Activated CD4-positive, alpha-beta T cell treated with anti-CD3 and anti-CD28 coated beads, Interleukin-2, Interleukin-6, amounts not matched to agents 100 ng/mL and 50 ng/mL, durations not matched to agents 16 hours and 8 hours (primary cell): ENCODE results near the gene RXFP2.

Experiments used
- DNase-seq: peaks from one replicate; pipeline ENCODE4 v3.0.0-alpha.2; 2020

Gene RXFP2, protein sequence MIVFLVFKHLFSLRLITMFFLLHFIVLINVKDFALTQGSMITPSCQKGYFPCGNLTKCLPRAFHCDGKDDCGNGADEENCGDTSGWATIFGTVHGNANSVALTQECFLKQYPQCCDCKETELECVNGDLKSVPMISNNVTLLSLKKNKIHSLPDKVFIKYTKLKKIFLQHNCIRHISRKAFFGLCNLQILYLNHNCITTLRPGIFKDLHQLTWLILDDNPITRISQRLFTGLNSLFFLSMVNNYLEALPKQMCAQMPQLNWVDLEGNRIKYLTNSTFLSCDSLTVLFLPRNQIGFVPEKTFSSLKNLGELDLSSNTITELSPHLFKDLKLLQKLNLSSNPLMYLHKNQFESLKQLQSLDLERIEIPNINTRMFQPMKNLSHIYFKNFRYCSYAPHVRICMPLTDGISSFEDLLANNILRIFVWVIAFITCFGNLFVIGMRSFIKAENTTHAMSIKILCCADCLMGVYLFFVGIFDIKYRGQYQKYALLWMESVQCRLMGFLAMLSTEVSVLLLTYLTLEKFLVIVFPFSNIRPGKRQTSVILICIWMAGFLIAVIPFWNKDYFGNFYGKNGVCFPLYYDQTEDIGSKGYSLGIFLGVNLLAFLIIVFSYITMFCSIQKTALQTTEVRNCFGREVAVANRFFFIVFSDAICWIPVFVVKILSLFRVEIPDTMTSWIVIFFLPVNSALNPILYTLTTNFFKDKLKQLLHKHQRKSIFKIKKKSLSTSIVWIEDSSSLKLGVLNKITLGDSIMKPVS

DNA sequence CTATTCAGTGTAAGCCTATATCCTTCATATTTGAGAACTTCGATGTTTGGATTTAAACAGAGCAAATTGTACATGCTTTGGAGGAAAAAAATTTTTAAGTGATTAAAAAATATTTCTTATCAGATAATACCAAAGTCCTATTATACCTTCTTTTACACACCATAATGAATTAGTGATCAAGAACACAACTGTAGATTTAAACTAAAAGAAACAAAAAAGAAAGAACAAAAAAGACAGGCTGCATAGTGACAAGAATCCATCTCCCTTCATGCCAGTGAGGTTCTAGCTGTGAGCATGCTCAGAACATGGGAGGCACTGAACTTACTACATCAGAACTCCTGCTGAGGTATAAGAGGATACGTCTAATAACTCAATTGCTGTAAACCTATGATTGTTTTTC, at the start of gene RXFP2:
TSS of gene RXFP2 (plus strand) at position 301 of the 400 bp plus-strand sequence. CDS start at position 388, 87 bp downstream.
- no peak for DNase-seq

DNA sequence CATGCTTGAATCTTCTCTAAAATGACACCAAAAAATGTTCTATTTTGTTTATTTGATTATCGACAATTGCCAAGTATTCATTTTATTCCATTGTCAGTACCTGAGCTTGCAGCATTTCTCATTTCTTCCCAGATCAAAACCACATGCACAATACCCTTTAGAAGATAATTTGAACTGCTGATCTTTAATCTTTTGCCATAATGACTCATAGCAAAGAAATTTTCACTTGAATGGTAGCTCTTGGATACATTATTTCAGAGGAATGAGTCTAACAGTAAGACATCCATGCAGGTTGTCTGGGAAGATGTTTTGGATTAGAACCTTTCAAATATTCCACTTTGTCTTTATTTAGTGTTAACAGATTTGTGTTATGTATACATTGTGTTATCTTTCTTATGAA, 42.0 kb upstream of the RXFP2 start:
- DNase-seq, result no peak

DNA sequence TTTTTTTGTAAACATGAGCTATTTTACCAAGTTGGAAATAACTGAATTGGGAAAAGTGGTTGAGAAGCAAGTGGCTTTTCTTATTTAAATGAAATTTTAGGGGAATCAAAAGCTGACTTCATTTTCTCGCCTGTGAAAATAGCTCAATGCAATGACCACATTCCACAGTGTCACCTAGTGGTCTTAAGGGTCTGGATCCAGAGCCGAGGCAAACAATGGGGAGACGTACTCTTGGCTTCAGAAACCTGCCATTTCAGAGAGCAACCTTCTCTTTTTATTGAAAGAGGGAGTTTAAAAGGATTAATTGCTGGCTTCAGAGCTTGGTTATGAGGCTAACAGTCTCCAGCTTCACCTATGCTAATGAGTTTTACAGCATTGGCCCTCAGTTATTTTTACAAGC, 39.7 kb upstream of the RXFP2 start:
- no peak for DNase-seq

DNA sequence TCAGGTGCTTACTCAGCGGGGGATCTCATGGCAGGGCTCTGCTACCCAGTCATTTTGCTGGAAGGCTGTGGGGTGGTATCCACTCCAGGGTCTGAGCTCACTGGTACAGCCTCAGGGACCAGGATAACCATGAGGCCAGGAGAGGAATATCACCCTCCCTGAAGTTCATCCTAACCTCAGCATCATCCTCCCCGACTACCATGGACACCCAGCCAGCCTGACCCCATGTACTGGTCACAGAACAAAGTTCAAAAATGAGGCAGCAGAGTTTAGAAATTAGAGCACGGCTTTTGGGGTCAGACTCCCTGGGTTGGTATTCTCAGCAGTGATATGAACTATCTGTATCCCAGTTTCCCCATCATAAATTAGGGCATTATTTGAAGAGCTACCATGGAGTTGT, 35.5 kb upstream of the RXFP2 start:
- DNase-seq, result no peak

DNA sequence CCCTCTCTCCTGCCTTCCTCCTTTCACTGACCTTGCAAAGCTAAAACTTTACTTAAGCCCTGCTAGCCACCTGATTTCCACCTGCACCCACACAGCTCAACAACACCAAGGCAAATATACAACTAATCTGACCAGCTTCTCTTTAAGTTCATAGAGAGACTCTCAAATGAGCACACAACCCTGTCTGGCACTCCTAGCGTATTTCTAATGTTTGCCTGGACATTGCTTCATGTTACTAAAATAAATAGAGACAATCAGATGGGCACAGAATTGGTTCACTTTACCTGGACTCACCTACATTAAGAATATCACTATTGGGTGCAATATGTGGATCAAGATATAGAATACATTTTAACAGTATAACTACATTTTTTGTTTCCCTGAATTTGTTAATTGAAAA, 33.2 kb upstream of the RXFP2 start:
- no peak for DNase-seq

DNA sequence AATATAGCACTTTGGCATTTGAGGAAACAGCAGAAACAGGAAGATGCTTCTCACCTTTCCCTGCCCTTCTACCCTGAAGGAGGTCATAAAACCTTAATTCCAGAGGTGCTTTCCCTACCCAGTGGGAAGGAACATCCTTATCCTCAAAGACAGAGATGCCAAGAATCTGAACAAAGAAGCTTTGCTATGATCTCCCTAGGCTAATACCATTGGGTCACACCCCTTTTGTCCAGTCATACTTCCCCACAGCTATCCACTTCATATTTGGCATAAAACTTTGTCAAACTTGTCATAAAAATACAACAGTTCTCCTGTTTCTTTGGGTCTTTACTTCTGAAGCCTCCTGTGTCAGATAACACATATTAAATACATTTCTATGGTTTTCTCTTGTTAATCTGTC, 21.7 kb upstream of the RXFP2 start:
- DNase-seq, result no peak

DNA sequence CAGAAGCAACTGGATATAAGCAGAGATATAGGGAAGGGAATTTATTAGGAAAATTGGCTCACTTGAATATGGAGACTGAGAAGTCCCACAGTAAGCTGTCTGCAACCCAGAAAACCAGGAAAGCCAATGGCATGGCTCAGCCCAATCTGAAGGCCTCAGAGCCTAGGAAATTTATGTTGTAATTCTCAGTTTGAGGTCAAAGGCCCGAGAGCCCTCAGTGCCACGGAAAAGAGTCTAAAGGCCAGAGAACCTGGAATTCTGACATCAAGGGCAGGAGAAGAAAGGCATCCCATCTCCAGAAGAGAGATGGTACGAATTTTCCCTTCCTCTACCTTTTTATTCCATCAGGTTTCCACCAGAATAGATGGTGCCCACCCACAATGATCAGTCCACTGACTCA, 20.1 kb upstream of the RXFP2 start:
- no peak for DNase-seq

DNA sequence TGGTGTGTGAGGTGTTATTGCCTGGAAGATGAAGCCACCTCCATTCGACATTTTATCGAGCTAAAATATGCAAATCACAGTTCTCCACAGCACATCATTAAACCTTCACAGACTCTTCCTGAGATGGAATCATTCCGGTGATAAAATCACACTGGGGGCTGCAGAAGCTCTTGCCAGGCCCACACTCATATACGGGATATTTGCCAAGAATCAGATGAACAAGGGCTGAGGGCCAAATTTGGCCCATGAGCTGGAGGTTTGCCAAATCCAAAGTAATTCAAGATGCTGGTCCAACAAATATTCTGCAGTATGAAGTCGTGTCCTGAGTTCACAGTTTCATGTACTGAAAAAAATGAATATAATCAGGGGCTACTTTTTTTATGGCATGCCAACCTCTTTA, 16.7 kb upstream of the RXFP2 start:
- no peak for DNase-seq

DNA sequence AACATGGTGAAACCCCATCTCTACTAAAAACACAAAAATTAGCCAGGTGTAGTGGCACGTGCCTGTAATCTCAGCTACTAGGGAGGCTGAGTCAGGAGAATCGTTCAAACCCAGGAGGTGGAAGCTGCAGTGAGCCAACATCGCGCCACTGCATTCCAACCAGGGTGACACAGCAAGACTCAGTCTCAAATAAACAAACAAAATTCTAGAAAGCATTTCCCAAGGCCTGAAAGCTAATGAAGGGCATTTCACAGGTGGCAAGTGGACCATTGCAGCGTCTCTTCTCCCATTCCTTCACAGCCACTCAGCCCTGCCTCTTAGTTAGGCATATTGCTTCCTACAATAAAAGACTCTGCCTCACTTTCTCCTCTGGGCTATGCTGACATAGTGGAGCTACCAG, 13.5 kb upstream of the RXFP2 start:
- DNase-seq, result no peak

DNA sequence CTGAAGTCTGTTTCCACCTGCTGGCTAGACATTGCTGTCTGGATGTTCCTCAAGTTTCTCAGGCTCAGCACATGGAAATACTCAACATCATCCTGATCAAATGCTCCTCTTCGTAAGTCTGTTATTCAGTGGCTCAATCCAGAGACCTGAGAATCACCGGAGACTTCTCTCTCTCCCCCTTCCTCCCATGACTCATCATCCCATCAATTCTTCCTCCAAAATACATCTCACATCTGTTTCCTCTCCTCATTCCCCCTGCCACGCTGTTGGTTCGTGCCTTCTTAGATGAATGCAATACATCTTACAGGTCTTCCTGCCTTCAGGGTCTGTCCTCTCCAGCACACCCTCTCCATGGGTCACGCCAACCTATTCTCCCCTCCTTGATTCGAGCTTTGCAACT, 7.4 kb upstream of the RXFP2 start:
- DNase-seq, result no peak

DNA sequence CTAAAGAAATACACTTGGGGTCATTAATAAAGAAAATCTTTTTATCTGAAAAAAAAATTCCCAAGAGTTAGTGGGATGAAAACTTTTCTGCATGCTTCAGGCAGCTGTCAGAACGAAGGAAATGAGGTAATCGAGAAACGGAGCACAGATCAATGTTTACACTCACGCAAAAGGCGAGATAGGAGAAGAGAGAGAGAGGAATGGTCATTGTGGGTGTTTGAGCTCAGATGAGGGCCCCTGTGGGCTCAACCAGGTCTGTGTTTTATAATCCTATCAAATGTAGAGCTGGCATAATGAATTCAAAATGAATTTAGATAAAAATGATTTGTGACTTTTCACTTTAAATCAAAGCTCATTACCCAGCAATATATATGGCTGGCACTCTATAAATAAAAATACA, 6.3 kb upstream of the RXFP2 start:
- no peak for DNase-seq

DNA sequence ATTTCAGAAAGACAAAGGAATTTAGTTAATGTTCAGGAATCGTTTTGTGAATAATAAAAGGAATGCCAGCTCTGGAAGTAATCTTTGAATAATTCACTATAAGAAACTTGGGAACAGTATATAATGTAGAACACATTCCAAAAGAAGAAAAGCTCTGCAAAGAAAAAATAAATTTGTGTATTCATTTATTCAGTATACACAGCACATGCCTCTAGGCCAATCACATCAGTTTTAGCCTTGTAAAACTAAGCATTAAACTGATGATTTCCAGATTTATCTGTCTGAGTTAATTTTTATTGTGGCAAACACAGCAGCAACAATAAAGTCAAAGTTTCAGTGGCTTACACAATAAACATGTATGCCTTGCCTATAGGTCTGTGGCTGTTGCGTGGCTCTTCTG, 5.7 kb upstream of the RXFP2 start:
- DNase-seq, result no peak

DNA sequence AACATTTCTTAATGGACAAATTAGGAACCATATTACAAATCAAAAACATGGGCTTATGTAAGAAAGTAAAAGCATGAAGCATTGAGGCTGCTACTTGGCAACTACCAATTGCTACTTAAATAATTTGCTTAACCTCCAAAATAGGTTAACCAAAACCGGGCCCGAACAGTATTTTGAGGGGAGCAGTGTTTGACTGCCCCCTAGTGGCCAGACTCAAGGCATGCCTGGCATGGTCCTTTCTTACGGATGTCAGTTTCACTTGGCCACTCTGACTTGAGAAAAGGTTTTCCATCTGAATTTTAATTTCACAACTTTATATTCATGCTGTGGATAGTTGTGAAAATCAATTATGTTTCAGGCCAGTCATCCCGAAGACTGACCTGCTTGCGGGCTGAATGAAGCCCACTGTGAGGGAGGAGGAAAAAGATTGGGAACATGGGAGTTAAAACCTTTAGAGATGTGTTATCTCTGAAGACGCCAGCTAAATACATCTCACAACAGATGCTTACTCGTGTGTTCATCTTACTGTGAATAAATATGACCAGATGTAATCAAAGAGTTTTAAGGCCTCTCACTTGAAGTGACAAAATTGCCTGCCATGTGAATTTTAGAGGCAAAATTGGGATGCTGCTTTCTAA, 2.9 kb downstream of the RXFP2 start:
- DNase-seq, result peak; percentile 74

DNA sequence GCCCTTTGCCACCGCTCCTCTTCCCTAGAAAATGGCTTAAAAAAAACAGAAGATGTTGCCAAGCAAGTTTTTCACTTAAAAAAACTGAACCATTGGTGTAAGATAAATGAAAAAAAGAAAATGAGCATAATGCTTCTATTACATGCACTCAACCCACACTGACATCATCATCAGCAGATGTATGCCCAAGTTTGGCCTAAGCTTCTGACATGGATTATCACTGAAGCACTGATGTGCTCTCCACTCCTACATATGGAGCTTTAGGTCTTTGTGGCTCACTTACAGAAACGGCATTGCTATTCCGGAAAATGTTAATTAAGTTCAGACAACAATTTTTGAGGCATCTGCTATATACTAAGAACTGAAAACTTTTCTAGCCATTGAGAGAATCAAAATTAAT, 8.0 kb downstream of the RXFP2 start:
- no peak for DNase-seq

DNA sequence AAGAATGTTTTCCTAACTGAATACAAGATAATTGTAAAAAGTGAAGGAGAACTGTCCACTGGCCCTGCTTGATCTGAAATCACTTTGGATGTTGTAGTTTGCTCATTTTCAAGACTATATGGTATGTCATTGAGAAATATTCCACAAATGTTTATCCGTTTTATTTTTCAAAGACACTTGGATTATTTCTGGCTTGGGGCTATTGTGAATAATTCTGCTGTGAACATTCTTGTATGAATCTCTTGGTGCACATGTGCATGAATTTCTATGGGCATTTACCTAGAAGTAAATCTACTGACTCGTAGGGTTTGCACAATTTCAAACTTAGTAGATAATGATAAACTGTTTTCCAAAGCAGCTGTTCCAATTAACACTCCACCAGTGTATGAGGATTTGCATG, 8.6 kb downstream of the RXFP2 start:
- no peak for DNase-seq

DNA sequence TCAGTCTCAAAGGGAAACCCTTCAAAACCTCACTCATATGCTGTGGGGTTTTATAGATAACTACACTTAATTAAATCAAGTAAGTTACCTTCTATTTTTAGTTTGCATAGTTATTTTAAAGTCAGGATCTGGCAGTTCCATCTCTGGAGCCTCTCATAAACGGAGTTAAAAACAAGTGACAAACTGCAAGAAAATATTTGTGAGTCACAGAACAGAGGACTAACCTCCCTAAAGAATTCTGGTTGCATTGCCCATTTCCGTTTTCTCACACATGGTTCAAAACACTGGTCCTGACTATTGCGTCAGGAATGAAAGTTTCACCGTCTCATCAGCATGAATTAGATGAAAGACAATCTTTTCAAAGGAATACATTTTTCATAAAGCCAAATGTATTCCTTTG, 10.6 kb downstream of the RXFP2 start:
- DNase-seq, result no peak

DNA sequence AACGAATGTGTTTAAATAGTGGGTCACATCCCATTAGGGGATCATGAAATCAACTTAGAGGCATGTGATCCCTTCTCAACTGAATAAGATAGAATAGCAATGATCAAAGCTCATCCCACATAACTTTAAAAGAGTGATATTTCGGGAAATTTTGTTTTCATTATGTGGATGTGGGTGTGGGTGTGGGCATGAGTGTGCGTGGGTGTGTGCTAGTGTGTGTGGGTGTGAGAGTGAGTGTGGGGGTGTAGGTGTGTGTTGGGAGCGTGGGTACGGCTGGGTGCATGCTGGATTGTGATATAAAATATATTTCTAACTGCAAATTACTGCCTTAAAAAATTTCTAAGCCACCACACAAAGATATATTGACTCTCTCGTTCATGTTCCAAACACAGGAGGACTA, 15.9 kb downstream of the RXFP2 start:
- no peak for DNase-seq

DNA sequence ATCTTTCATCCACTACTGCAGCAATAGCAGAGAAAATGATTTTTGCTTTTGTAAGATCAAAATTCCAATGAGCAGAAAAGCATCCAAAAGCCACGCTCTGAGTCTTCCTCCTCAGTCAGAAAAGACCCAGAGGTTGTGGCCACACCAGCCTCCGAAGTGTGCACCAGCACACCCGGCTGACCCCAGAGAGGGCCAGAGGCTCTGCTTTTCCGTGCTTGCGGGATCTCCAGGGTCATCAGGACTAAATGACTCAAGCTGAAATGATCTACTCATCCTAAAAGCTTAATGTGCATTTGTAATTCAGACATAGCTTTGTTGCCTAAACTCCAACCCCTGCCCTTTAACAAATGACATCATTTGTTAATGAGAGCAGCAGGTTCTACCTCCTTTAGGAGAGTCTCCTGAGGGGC, 16.5 kb downstream of the RXFP2 start:
- DNase-seq, result no peak

DNA sequence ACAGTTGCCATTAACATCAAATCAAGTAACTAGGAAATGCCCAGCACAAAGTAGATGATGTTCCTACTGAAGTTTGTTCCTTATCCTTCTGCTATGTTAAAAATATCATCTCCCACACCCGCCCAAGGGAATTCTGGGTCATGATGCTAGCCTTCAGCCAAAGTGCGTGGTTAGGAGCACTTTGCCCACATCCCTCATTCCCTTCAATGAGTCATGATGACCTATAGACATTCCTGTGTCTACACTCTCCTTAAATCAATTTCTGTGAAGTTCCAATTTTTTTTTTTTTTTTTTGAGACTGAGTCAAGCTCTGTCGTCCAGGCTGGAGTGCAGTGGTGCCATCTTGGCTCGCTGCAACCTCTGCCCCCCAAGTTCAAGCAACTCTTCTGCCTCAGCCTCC, 17.0 kb downstream of the RXFP2 start:
- no peak for DNase-seq

DNA sequence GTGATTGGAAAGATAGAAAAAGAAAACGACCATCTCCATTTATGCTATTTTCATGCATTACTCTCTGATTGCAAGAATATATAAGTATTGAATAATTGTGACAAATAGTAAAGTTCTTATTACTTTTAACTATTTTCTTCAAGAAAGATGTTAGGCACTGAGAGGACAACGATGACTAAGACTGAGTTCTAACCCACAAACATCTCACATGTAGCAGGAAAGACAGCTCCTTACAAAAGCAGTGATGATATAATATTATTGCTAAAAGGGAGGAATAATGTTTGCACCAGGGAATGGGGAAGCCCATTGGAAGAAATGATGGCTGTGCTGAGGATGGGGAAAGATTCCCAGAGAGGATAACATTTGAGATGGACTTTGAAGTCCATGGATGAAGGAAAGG, 22.6 kb downstream of the RXFP2 start:
- DNase-seq, result no peak

DNA sequence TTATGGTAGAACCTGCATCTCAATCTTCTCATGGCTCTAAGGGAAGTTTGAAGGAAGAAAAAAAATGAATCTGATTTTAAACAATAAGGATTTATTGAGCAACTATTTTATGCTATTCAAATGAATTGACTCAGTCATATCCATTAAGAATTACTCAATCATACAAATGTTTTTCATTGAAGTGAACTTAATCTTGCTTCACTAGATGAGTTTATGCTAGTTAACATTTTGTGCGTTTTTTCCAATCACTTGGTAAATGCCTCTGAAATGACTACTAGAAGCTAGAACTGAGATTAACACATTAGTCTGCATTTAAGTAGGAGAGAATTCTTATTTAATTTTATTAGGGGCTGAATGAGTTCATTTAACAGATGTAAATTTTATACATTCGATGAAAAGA, 25.2 kb downstream of the RXFP2 start:
- no peak for DNase-seq

DNA sequence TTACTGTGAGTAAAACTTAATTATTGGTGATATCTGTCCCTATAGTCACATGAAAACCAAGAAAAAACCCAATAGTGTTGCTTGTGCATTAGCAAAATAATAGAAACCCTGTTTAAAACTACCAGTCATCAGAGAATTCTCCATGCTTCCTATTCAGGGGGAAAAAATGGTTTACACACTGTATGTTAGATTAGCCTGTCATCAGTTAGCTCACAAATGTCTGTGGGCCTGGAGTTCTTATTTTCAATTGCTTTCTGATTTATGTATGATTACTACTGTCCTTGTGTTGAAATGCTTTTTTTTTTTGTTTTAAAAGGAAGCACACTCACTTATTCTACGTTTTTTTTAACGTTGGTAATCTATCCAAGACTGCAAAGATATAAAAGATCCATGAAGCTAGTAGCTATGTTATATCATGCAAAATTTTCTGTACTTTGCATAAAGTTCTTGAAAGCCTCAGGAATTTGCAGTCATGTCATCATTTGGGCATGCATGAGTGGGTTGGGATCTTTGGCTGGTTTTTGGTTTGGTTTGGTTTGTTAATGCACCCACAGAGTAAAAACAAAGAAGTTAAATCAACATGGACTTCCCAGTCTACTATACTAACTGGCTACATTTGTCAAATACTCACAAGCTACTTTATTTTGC, 25.9 kb downstream of the RXFP2 start:
- DNase-seq, result no peak

DNA sequence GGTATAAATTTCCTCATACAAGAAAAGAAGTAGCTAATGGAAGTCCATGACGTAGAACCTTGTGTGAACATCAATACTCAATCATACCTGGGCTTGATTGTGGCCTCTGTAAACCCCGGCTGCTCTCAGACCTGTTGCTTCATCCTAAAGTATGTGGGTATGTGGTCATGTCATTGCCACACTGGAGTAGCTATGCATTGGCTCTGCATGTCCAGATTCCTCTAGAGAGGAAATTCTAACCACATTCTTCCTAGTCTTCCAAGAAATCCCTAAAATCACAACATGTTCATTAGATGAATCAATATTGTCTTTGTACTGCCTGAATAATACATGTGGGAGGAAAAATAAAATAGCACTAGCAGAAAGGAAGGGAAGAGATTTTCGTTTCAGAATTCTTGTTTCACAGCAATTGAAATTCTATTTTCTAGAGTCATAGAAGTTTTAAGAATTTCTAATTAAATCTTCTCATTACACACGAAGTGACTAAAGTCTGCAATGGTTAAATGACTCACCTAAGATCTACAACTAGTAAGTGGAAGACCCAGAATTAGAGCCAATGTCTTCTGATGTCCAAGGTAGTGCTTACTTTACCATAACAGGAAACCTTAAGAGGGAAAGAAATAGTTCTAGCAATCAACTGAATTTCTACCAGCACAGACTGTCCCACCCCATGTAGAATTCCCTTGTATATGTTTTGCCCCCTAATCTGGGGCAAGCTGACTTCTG, 28.0 kb downstream of the RXFP2 start:
- DNase-seq, result no peak
